K562 (cell line): ENCODE data around the gene G6PC3. TPM values are rescaled to one million over a fixed set of nuclear protein-coding genes. Genes with fewer than 3 reads are reported as not detected.
A peak's percentile ranks its signal among the peaks of the same experiment; 100 is the strongest.

Experiments used
- ARID2 ChIP-seq: fragments of 450-650 bp; IDR thresholded peaks from 2 replicates; pipeline ENCODE4 v1.6.1; 2017; ENCODE audit warnings: antibody characterized with exemption, mild to moderate bottlenecking
- ATF1 ChIP-seq, 2 experiments: fragments of 450-650 bp in 1 of 2; IDR thresholded peaks; 2 replicates each; pipeline ENCODE4 v1.6.1; 2016; ENCODE audit warnings: missing compliant biosample characterization in 1 of 2, missing genetic modification characterization in 1 of 2
- CGGBP1 ChIP-seq: fragments of 250-450 bp; sonication (Bioruptor Pico); IDR thresholded peaks from 2 replicates; pipeline ENCODE4 v1.9.0; 2021; ENCODE audit warnings: mild to moderate bottlenecking
- CREM ChIP-seq: IDR thresholded peaks from 2 replicates; pipeline ENCODE4 v1.6.1; 2014; ENCODE audit warnings: antibody characterized with exemption, low read depth
- DDX20 ChIP-seq: fragments of 450-650 bp; IDR thresholded peaks from 2 replicates; pipeline ENCODE4 v1.6.1; 2016; ENCODE audit warnings: missing genetic modification characterization, low read depth, mild to moderate bottlenecking, missing compliant biosample characterization, moderate library complexity
- HDAC6 ChIP-seq: IDR thresholded peaks from 2 replicates; pipeline ENCODE4 v1.6.1; 2012; ENCODE audit warnings: low read depth, mild to moderate bottlenecking, control low read depth, inconsistent platforms, low read length, moderate library complexity
- HEY1 ChIP-seq: fragments of 250-450 bp; sonication (Bioruptor Pico); IDR thresholded peaks from 2 replicates; pipeline ENCODE4 v1.5.0; 2020; ENCODE audit warnings: mild to moderate bottlenecking, moderate library complexity, borderline replicate concordance
- HLTF ChIP-seq: fragments of 450-650 bp; IDR thresholded peaks from 2 replicates; pipeline ENCODE4 v1.6.1; 2016
- HNRNPUL1 ChIP-seq: fragments of 200-400 bp; formaldehyde crosslinking; IDR thresholded peaks from 2 replicates; pipeline ENCODE4 v1.6.1; 2017; ENCODE audit warnings: low read length
- IFI16 ChIP-seq: fragments of 250-450 bp; sonication (Bioruptor Pico); IDR thresholded peaks from 2 replicates; pipeline ENCODE4 v2.1.2; 2022; ENCODE audit warnings: mild to moderate bottlenecking, inconsistent platforms
- SIX5 ChIP-seq, 2 experiments: IDR thresholded peaks; 2 replicates each; pipeline ENCODE4 v1.6.1; 2011; ENCODE audit warnings: low read length in 2 of 2, borderline replicate concordance in 1 of 2, low read depth in 1 of 2, mild to moderate bottlenecking in 1 of 2, moderate library complexity in 1 of 2; ENCODE audit not compliant: insufficient read depth in 1 of 2
- ZBED1 ChIP-seq: IDR thresholded peaks from 2 replicates; pipeline ENCODE4 v1.6.1; 2014
- ZBTB9 ChIP-seq: fragments of 450-650 bp; formaldehyde crosslinking; IDR thresholded peaks from 2 replicates; pipeline ENCODE4 v1.4.0; 2020; ENCODE audit warnings: mild to moderate bottlenecking, moderate library complexity
- ZNF133 ChIP-seq: fragments of 250-450 bp; sonication (Bioruptor Pico); IDR thresholded peaks from 2 replicates; pipeline ENCODE4 v1.4.0; 2020; ENCODE audit warnings: mild to moderate bottlenecking
- ZNF184 ChIP-seq: sonication (generic); formaldehyde crosslinking; IDR thresholded peaks from 2 replicates; pipeline ENCODE4 v1.5.0; 2020; ENCODE audit warnings: missing genetic modification reagents
- ZNF217 ChIP-seq: sonication (generic); formaldehyde crosslinking; IDR thresholded peaks from 2 replicates; pipeline ENCODE4 v1.8.0; 2022; ENCODE audit warnings: mild to moderate bottlenecking, missing genetic modification reagents
- ZNF551 ChIP-seq: fragments of 250-450 bp; sonication (Bioruptor Pico); IDR thresholded peaks from 2 replicates; pipeline ENCODE4 v1.5.0; 2021; ENCODE audit warnings: mild to moderate bottlenecking, moderate library complexity
- ZNF785 ChIP-seq: fragments of 250-450 bp; sonication (Bioruptor Pico); IDR thresholded peaks from 2 replicates; pipeline ENCODE4 v1.4.0; 2020; ENCODE audit warnings: mild to moderate bottlenecking
- polyA plus RNA-seq, 8 experiments: library from polyadenylated mRNA; depleted of rRNA in 4 of 8; stranded (reverse) in 5 of 8; unstranded in 3 of 8; fragments of >200 nt; fragmentation: Nextera tagmentation in 2 of 8; fragmentation: Illumina TruSeq in 1 of 8; extraction: Ambion mirVana in 2 of 8; extraction: Trizol in 1 of 8; gene quantifications; 2 replicates each; pipeline versions ENCODE4 v1.2.1 to v1.2.3, GENCODE V29; 2011 to 2014; ENCODE audit warnings: inconsistent platforms in 1 of 8, missing spikeins in 1 of 8
- total RNA-seq, 7 experiments: library from RNA; depleted of rRNA in 6 of 7; stranded (reverse); fragments of >200 nt in 6 of 7; fragmentation: Illumina TruSeq in 2 of 7; extraction: Trizol in 2 of 7; gene quantifications; 2 replicates each; pipeline versions ENCODE4 v1.2.1 to v1.2.3, GENCODE V29; 2011 to 2021; ENCODE audit warnings: low replicate concordance in 1 of 7
- TF ChIP-seq, protein P1 (sequence below), 2 experiments: fragments of 450-650 bp in 1 of 2; IDR thresholded peaks; 2 replicates each; pipeline ENCODE4 v1.6.1; 2011 to 2017; ENCODE audit warnings: low read depth in 2 of 2, antibody characterized with exemption in 1 of 2, borderline replicate concordance in 1 of 2, low read length in 1 of 2, mild to moderate bottlenecking in 1 of 2, mixed read lengths in 1 of 2; ENCODE audit not compliant: control insufficient read depth in 1 of 2
- TF ChIP-seq, protein P2 (sequence below): sonication (generic); formaldehyde crosslinking; IDR thresholded peaks from 2 replicates; pipeline ENCODE4 v1.8.0; 2023; ENCODE audit warnings: mild to moderate bottlenecking, missing genetic modification reagents
- TF ChIP-seq, protein P3 (sequence below): fragments of 450-650 bp; formaldehyde crosslinking; IDR thresholded peaks from 2 replicates; pipeline ENCODE4 v1.4.0; 2020; ENCODE audit warnings: mild to moderate bottlenecking, mixed read lengths

G6PC3 gene
- total and polyA plus RNA-seq, 9 of the 15 experiments (the other 6 are each of a cell fraction or from before 2014, with no cell fraction given) = 10.4 to 57.8 (median 31.1) TPM

DNA sequence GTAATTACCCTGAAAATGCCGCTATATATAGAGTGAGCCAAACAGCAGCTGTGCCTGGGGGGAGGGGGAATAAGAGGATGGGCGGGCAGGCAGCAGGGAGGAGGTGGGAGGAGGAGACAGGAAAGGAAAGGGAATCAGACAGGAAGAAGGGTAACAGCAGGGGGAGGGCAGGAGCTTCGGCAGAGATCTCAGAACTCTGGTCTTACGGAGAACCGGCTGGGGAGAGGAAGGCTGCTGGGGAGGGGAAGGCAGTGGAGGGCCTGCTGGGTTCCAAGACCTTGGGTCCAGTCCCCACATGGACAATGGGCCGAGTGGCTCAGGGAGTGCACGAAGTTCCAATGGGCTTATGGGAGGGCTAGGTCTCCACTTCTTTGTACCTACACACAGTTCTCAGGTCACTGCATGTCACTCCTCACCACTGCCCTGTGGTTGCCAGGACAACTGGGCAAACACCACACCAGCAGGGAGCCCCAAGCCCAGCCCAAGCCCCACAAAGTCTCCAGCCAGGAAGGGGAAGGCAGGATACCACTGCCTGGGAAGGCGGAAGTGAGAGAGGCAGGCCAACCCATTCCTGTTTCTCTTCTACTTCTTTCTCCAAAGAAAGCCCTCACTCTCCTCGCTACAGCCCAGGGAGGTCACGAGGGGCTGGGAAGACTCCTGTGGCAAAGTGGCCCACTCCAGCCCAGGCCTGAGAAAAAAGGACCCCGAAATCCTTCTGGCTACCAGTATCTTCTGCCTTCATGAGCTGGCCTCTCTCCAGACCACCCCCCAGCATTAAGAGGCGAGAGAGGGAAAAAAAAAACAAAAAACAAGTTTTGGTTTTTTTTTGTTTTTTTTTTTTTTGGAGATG lies 25.3 kb downstream of the G6PC3 start (continued):
- TF ChIP-seq ZNF184 (CRISPR knock-in tag) (no peak), SIX5 (IDR thresholded peaks at IDR 0.05; ENCODE audit: borderline replicate concordance in 1 of 2, insufficient read depth in 1 of 2, low read depth in 1 of 2, low read length in 2 of 2) (no peak), HLTF (no peak), ZBTB9 (peak; percentile 38; the same call in 1 of the 2 replicates), HNRNPUL1 (no peak), DDX20 (tag) (no peak), ATF1 (CRISPR knock-in tag; IDR thresholded peaks at IDR 0.05) (no peak), ATF1 (tag; IDR thresholded peaks at IDR 0.05) (peak; percentile 19; the same call in 1 of the 2 replicates), ZBED1 (no peak), ZNF133 (CRISPR knock-in tag) (no peak), ARID2 (no peak), ZNF785 (no peak), HEY1 (CRISPR knock-in tag) (no peak), ZNF217 (CRISPR knock-in tag) (no peak), IFI16 (no peak), CREM (0 out of 2 replicates have a peak, but pooled peaks have one; percentile 13), ZNF551 (CRISPR knock-in tag) (no peak), CGGBP1 (CRISPR knock-in tag) (no peak), HDAC6 (no peak)
- TF ChIP-seq, protein P1, sequence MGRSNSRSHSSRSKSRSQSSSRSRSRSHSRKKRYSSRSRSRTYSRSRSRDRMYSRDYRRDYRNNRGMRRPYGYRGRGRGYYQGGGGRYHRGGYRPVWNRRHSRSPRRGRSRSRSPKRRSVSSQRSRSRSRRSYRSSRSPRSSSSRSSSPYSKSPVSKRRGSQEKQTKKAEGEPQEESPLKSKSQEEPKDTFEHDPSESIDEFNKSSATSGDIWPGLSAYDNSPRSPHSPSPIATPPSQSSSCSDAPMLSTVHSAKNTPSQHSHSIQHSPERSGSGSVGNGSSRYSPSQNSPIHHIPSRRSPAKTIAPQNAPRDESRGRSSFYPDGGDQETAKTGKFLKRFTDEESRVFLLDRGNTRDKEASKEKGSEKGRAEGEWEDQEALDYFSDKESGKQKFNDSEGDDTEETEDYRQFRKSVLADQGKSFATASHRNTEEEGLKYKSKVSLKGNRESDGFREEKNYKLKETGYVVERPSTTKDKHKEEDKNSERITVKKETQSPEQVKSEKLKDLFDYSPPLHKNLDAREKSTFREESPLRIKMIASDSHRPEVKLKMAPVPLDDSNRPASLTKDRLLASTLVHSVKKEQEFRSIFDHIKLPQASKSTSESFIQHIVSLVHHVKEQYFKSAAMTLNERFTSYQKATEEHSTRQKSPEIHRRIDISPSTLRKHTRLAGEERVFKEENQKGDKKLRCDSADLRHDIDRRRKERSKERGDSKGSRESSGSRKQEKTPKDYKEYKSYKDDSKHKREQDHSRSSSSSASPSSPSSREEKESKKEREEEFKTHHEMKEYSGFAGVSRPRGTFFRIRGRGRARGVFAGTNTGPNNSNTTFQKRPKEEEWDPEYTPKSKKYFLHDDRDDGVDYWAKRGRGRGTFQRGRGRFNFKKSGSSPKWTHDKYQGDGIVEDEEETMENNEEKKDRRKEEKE (IDR thresholded peaks at IDR 0.05; ENCODE audit: borderline replicate concordance in 1 of 2, control insufficient read depth in 1 of 2, low read depth in 2 of 2, low read length in 1 of 2) = no peak
- TF ChIP-seq, protein P2, sequence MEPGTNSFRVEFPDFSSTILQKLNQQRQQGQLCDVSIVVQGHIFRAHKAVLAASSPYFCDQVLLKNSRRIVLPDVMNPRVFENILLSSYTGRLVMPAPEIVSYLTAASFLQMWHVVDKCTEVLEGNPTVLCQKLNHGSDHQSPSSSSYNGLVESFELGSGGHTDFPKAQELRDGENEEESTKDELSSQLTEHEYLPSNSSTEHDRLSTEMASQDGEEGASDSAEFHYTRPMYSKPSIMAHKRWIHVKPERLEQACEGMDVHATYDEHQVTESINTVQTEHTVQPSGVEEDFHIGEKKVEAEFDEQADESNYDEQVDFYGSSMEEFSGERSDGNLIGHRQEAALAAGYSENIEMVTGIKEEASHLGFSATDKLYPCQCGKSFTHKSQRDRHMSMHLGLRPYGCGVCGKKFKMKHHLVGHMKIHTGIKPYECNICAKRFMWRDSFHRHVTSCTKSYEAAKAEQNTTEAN = no peak
- TF ChIP-seq, protein P3, sequence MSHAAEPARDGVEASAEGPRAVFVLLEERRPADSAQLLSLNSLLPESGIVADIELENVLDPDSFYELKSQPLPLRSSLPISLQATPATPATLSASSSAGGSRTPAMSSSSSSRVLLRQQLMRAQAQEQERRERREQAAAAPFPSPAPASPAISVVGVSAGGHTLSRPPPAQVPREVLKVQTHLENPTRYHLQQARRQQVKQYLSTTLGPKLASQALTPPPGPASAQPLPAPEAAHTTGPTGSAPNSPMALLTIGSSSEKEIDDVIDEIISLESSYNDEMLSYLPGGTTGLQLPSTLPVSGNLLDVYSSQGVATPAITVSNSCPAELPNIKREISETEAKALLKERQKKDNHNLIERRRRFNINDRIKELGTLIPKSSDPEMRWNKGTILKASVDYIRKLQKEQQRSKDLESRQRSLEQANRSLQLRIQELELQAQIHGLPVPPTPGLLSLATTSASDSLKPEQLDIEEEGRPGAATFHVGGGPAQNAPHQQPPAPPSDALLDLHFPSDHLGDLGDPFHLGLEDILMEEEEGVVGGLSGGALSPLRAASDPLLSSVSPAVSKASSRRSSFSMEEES = no peak
